Right atrium auricular region (tissue), 2 donors: Measurements from ENCODE around the gene TAF5L. TPM values are rescaled to one million over a fixed set of nuclear protein-coding genes. Genes with fewer than 3 reads are reported as not detected.

Experiments
- DNase-seq: peaks from one replicate; pipeline ENCODE4 v3.0.0-alpha.2; 2019; ENCODE audit warnings: low spot score
- H3K27ac ChIP-seq, 2 donors: fragments of 200-600 bp; sonication (generic); 1 replicate in 1 of 2; 2 replicates in 1 of 2; pipeline ENCODE4 v1.5.1; 2016 to 2019
- H3K27me3 ChIP-seq, 2 donors: fragments of 200-600 bp; sonication (generic); one replicate each; pipeline versions ENCODE4 v1.5.1 to v1.6.0; 2017 to 2019
- H3K36me3 ChIP-seq: fragments of 200-600 bp; sonication (generic); one replicate; pipeline ENCODE4 v1.5.1; 2016
- H3K4me1 ChIP-seq, 2 donors: fragments of 200-600 bp; sonication (generic); one replicate each; pipeline versions ENCODE4 v1.5.1 to v1.6.0; 2017 to 2019
- H3K4me3 ChIP-seq, 2 donors: fragments of 200-600 bp; sonication (generic); 1 replicate in 1 of 2; 2 replicates in 1 of 2; pipeline ENCODE4 v1.5.1; 2017 to 2019; ENCODE audit warnings: mild to moderate bottlenecking in 1 of 2, moderate library complexity in 1 of 2
- H3K9me3 ChIP-seq, 2 donors: fragments of 200-600 bp; sonication (generic); one replicate each; pipeline ENCODE4 v1.5.1; 2019
- CTCF ChIP-seq, 2 donors: fragments of 200-600 bp; sonication (generic); IDR thresholded peaks; one replicate each; pipeline ENCODE4 v1.5.1; 2019; ENCODE audit warnings: antibody characterized with exemption in 2 of 2
- total RNA-seq, 2 donors: library from RNA; depleted of rRNA; stranded (reverse); fragments of >200 nt; gene quantifications; one replicate each; pipeline ENCODE4 v1.1.0, GENCODE V29; 2016

TAF5L gene
- total RNA-seq, 2 donors from 2014 or later: 8.6 to 12.7 TPM

GRCh38 chr1:229642376-229642775 is 16.5 kb upstream of the TAF5L start:
- Histone ChIP-seq H3K4me1 (peaks cover 0 to 12% of the 10 kb centered on the region in 2 donors), H3K27me3 (no peaks in the 10 kb centered on the region), H3K36me3 (peaks cover 37% of the 10 kb centered on the region), H3K27ac (no peak overlapping the region), H3K4me3 (no peak overlapping the region), H3K9me3 (no peaks in the 10 kb centered on the region)
- TF ChIP-seq CTCF (IDR thresholded peaks at IDR 0.05): no peak
- DNase-seq: no peak

GRCh38 chr1:229641306-229641705 is 15.4 kb upstream of the TAF5L start:
- peaks cover 37% of the 10 kb centered on the region for H3K36me3 ChIP-seq
- H3K27ac ChIP-seq: no peak overlapping the region
- H3K9me3 ChIP-seq: no peaks in the 10 kb centered on the region
- DNase-seq: no peak
- H3K27me3 ChIP-seq: no peaks in the 10 kb centered on the region
- TF ChIP-seq CTCF (IDR thresholded peaks at IDR 0.05): no peak
- H3K4me1 ChIP-seq: peaks cover 0 to 12% of the 10 kb centered on the region in 2 donors
- H3K4me3 ChIP-seq: no peak overlapping the region

GRCh38 chr1:229640455-229640854 is 14.5 kb upstream of the TAF5L start:
- Histone ChIP-seq H3K27ac (no peak overlapping the region), H3K36me3 (peaks cover 37% of the 10 kb centered on the region)
- no peak for TF ChIP-seq CTCF (IDR thresholded peaks at IDR 0.05)

GRCh38 chr1:229637746-229638145 is 11.8 kb upstream of the TAF5L start:
- no peaks in the 10 kb centered on the region for H3K27me3 ChIP-seq
- no peaks in the 10 kb centered on the region for H3K9me3 ChIP-seq
- H3K4me1 ChIP-seq: peaks cover 0 to 12% of the 10 kb centered on the region in 2 donors
- no peak for TF ChIP-seq CTCF (IDR thresholded peaks at IDR 0.05)
- H3K36me3 ChIP-seq: peaks cover 40% of the 10 kb centered on the region
- H3K4me3 ChIP-seq: no peak overlapping the region
- DNase-seq: no peak
- no peak overlapping the region for H3K27ac ChIP-seq

More at GRCh38 chr1:229640455-229640854, 14.5 kb upstream of the TAF5L start:
- no peak for DNase-seq
- Histone ChIP-seq H3K9me3 (no peaks in the 10 kb centered on the region), H3K27me3 (no peaks in the 10 kb centered on the region), H3K4me3 (no peak overlapping the region), H3K4me1 (peaks cover 0 to 12% of the 10 kb centered on the region in 2 donors)

- no peak overlapping the region for H3K27ac ChIP-seq
- H3K27me3 ChIP-seq: no peaks in the 10 kb centered on the region
- H3K4me1 ChIP-seq: peaks cover 0 to 3% of the 10 kb centered on the region in 2 donors
- H3K36me3 ChIP-seq: peaks cover 42% of the 10 kb centered on the region
- H3K9me3 ChIP-seq: no peaks in the 10 kb centered on the region
- DNase-seq: no peak
- no peak overlapping the region for H3K4me3 ChIP-seq
- TF ChIP-seq CTCF (IDR thresholded peaks at IDR 0.05): no peak
Observed at GRCh38 chr1:229636042-229636441, 10.1 kb upstream of the TAF5L start.

- no peaks in the 10 kb centered on the region for H3K9me3 ChIP-seq
- H3K4me1 ChIP-seq: peaks cover 0 to 7% of the 10 kb centered on the region in 2 donors
- no peak overlapping the region for H3K4me3 ChIP-seq
- H3K27ac ChIP-seq: no peak overlapping the region
- TF ChIP-seq CTCF (IDR thresholded peaks at IDR 0.05): no peak
- H3K27me3 ChIP-seq: no peaks in the 10 kb centered on the region
- no peak for DNase-seq
- H3K36me3 ChIP-seq: peaks cover 34% of the 10 kb centered on the region
Observed at GRCh38 chr1:229631966-229632365, 6.0 kb upstream of the TAF5L start.
